NT2/D1 (cell line): ENCODE results near the gene PUM1.

Experiments
- DNase-seq: peaks from one replicate; pipeline ENCODE4 v3.0.0-alpha.2; 2011; ENCODE audit warnings: low read depth, low spot score
- H3K27me3 ChIP-seq: 2 replicates; pipeline ENCODE4 v1.6.0; 2011; ENCODE audit warnings: mild to moderate bottlenecking; ENCODE audit not compliant: insufficient read length, insufficient read depth
- H3K36me3 ChIP-seq: 2 replicates; pipeline ENCODE4 v1.6.1; 2011; ENCODE audit warnings: mild to moderate bottlenecking, low read length, mixed read lengths; ENCODE audit not compliant: insufficient read depth, insufficient read length
- H3K4me1 ChIP-seq: 2 replicates; pipeline ENCODE4 v1.5.1; 2011; ENCODE audit not compliant: insufficient read depth, insufficient read length
- H3K4me3 ChIP-seq: 2 replicates; pipeline ENCODE4 v1.5.1; 2011; ENCODE audit warnings: low read depth; ENCODE audit not compliant: insufficient read length
- H3K9ac ChIP-seq: 2 replicates; pipeline ENCODE4 v1.6.0; 2011; ENCODE audit warnings: low read depth; ENCODE audit not compliant: insufficient read length
- H3K9me3 ChIP-seq: 2 replicates; pipeline ENCODE4 v1.5.1; 2011; ENCODE audit warnings: mild to moderate bottlenecking, low read length; ENCODE audit not compliant: insufficient read depth
- SUZ12 ChIP-seq: IDR thresholded peaks from 2 replicates; pipeline ENCODE4 v1.6.1; 2011; ENCODE audit not compliant: insufficient read length, insufficient read depth; ENCODE audit errors: extremely low read depth
- YY1 ChIP-seq: IDR thresholded peaks from 2 replicates; pipeline ENCODE4 v1.6.1; 2011; ENCODE audit not compliant: insufficient read length, insufficient read depth
- ZNF274 ChIP-seq: IDR thresholded peaks from 2 replicates; pipeline ENCODE4 v1.6.1; 2011; ENCODE audit warnings: mild to moderate bottlenecking, low read depth, low read length

PUM1 gene

GRCh38 chr1:31036749-31037500, 28.6 kb downstream of the PUM1 start:
- Histone ChIP-seq H3K27me3 (no peaks in the 10 kb centered on the region), H3K9me3 (no peaks in the 10 kb centered on the region), H3K9ac (no peak overlapping the region), H3K4me1 (no peaks in the 10 kb centered on the region), H3K36me3 (peaks cover 48% of the 10 kb centered on the region), H3K4me3 (no peak overlapping the region)
- no peak for DNase-seq
- TF ChIP-seq YY1 (no peak), ZNF274 (no peak), SUZ12 (no peak)

GRCh38 chr1:31033598-31033997, 31.9 kb downstream of the PUM1 start:
- Histone ChIP-seq H3K9ac (no peak overlapping the region), H3K4me3 (no peak overlapping the region), H3K27me3 (no peaks in the 10 kb centered on the region), H3K36me3 (peaks cover 34% of the 10 kb centered on the region), H3K4me1 (peaks cover 7% of the 10 kb centered on the region), H3K9me3 (no peaks in the 10 kb centered on the region)
- no peak for TF ChIP-seq YY1
- TF ChIP-seq SUZ12: no peak
- no peak for TF ChIP-seq ZNF274
- DNase-seq: no peak

GRCh38 chr1:31032266-31032665, 33.3 kb downstream of the PUM1 start:
- no peak for TF ChIP-seq ZNF274
- TF ChIP-seq SUZ12: no peak
- no peak for TF ChIP-seq YY1
- Histone ChIP-seq H3K4me3 (no peak overlapping the region), H3K27me3 (no peaks in the 10 kb centered on the region), H3K9me3 (no peaks in the 10 kb centered on the region), H3K36me3 (peaks cover 43% of the 10 kb centered on the region), H3K4me1 (peaks cover 7% of the 10 kb centered on the region), H3K9ac (no peak overlapping the region)
- no peak for DNase-seq

- no peak for DNase-seq
- no peaks in the 10 kb centered on the region for H3K27me3 ChIP-seq
- no peak overlapping the region for H3K4me3 ChIP-seq
- peaks cover 43% of the 10 kb centered on the region for H3K36me3 ChIP-seq
- H3K9ac ChIP-seq: no peak overlapping the region
- peaks cover 10% of the 10 kb centered on the region for H3K4me1 ChIP-seq
- no peak for TF ChIP-seq YY1
- TF ChIP-seq ZNF274: no peak
- no peak for TF ChIP-seq SUZ12
- H3K9me3 ChIP-seq: no peaks in the 10 kb centered on the region
These were observed 34.0 kb downstream of the PUM1 start for GRCh38 chr1:31031330-31032143.

GRCh38 chr1:31029026-31029425, 36.5 kb downstream of the PUM1 start:
- TF ChIP-seq SUZ12: no peak
- TF ChIP-seq YY1: no peak
- Histone ChIP-seq H3K9ac (no peak overlapping the region), H3K9me3 (no peaks in the 10 kb centered on the region), H3K4me1 (peaks cover 10% of the 10 kb centered on the region), H3K27me3 (no peaks in the 10 kb centered on the region), H3K36me3 (peaks cover 36% of the 10 kb centered on the region), H3K4me3 (no peak overlapping the region)
- no peak for DNase-seq

- Histone ChIP-seq H3K4me3 (no peak overlapping the region), H3K36me3 (peaks cover 46% of the 10 kb centered on the region), H3K4me1 (peaks cover 10% of the 10 kb centered on the region), H3K9me3 (no peaks in the 10 kb centered on the region), H3K9ac (no peak overlapping the region), H3K27me3 (no peaks in the 10 kb centered on the region)
- DNase-seq: no peak
- no peak for TF ChIP-seq SUZ12
- TF ChIP-seq YY1: no peak
- TF ChIP-seq ZNF274: no peak
These were observed 37.6 kb downstream of the PUM1 start for GRCh38 chr1:31027693-31028526.

- Histone ChIP-seq H3K4me3 (no peak overlapping the region), H3K9me3 (no peaks in the 10 kb centered on the region), H3K9ac (no peak overlapping the region), H3K4me1 (peaks cover 2% of the 10 kb centered on the region), H3K27me3 (no peaks in the 10 kb centered on the region), H3K36me3 (peaks cover 68% of the 10 kb centered on the region)
- no peak for DNase-seq
- TF ChIP-seq YY1 (no peak), ZNF274 (no peak), SUZ12 (no peak)
These were observed 43.3 kb downstream of the PUM1 start for GRCh38 chr1:31022259-31022658.
